Left kidney (tissue), 2 donors: Measurements from ENCODE around the gene ADORA2A. TPM values are rescaled to one million over a fixed set of nuclear protein-coding genes. Genes with fewer than 3 reads are reported as not detected.
A peak's percentile ranks its signal among the peaks of the same experiment; 100 is the strongest.

Experiments
- DNase-seq: peaks from one replicate; pipeline ENCODE4 v3.0.0-alpha.2; 2013
- polyA plus RNA-seq: library from polyadenylated mRNA; unstranded; fragments of 120-200 nt; gene quantifications from one replicate; pipeline ENCODE4 v1.2.1, GENCODE V29; 2013; ENCODE audit not compliant: insufficient read length

Gene ADORA2A
- polyA plus RNA-seq, 1 donor: 7.1 TPM

DNA sequence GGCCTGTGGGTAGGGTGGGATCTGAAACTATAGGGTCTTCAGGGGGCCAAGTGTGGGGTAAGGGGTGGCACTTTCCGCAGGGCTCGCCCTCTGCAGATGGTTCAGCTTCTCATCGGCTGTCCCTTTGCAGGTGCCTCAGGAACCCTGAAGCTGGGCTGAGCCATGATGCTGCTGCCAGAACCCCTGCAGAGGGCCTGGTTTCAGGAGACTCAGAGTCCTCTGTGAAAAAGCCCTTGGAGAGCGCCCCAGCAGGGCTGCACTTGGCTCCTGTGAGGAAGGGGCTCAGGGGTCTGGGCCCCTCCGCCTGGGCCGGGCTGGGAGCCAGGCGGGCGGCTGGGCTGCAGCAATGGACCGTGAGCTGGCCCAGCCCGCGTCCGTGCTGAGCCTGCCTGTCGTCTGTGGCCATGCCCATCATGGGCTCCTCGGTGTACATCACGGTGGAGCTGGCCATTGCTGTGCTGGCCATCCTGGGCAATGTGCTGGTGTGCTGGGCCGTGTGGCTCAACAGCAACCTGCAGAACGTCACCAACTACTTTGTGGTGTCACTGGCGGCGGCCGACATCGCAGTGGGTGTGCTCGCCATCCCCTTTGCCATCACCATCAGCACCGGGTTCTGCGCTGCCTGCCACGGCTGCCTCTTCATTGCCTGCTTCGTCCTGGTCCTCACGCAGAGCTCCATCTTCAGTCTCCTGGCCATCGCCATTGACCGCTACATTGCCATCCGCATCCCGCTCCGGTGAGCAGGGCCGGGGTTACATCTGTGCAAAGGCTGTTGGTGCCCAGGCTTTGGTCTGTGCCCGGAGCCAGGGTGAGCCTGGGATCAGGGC is 5.8 kb downstream of the ADORA2A start:
- DNase-seq: no peak

DNA sequence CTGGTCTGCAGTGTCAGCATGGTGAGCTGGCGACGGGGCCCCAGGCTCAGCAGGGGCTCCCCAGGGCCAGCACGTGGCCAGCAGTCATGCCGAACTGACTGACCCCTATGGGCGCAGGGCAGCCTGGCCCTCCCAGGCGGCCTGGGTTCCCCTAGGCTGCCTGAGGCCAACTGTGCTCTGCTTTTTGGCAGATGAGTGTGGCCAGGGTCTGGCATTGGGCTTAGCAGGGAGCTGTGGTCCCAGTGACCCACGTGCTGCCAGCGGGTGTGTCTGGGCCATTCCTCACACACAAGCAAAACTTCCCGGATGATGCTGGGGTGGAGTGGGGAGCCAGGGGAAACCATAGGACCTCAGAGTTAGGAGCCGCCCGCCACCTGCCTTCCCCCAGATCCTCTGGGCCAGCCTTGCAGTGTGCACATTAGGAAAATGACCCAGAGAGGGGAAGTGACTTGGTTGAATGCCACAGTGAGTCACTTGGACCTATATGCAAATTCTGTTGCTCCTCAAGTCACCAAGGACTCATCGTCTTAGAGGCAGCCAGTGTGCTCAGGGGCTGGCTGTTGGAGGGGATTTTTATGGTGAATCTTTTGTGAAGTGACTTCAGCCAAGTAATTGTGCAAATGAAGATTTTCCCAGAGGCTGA is 6.5 kb downstream of the ADORA2A start:
- DNase-seq: no peak

GRCh38 chr22:24434471-24435322 is 7.3 kb downstream of the ADORA2A start:
- DNase-seq: no peak

DNA sequence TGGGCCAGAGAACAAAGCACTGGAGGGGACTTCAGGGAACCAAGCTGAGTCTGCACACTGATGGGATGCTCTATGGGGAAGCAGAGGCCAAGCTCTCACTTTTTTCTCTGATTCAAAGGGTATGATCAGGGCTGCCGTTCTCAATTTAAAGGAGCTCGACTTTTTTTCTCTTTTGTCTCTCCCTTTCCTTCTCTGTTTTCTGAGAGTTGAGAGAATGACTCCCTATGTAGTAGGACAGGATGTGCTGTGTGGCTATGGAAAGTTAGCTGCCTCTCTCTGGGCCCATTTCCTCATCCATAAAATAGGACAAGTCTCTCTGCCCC is 7.9 kb downstream of the ADORA2A start:
- no peak for DNase-seq

GRCh38 chr22:24435861-24436371 is 8.5 kb downstream of the ADORA2A start:
- DNase-seq: no peak

DNA sequence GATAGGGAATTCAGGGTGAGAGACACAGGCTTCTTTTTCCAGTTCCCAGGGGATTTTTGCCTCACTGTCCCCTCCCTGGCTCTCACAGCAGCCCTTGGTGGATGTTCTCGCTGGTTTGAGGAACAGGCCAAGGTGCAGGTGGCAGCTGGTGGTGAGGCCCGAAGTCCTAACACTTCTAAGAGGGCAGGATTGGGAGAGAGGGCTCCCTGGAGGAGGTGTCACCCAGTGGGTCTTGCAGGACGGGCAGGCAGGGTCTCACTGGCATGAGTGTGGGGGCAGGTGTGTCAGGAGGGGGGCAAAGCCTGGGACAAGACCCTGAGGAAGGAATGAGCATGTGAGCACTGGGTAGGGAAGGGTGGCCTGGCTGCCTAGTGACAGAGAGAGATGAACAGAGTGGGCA is 9.2 kb downstream of the ADORA2A start:
- no peak for DNase-seq

DNA sequence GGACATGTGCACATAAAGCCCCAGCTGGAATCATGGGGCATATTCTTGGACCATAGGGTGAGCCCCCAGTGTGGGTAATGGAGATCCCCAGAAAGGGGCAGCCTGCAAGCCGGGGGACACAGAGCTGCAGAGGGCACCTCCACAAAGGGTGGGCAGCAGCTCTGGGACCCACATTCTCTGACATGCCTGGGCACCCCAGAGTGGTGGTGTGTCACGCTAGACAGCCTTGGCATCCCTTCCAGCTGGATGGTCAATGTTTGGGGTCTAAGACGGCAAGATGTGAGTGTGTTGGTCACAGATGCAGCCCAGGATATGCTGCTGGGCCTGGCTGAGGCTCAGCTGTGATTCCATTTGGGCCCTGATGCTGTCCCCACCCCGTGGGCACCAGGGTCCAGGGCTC is 9.7 kb downstream of the ADORA2A start:
- no peak for DNase-seq

GRCh38 chr22:24437741-24438328 is 10.4 kb downstream of the ADORA2A start:
- no peak for DNase-seq

DNA sequence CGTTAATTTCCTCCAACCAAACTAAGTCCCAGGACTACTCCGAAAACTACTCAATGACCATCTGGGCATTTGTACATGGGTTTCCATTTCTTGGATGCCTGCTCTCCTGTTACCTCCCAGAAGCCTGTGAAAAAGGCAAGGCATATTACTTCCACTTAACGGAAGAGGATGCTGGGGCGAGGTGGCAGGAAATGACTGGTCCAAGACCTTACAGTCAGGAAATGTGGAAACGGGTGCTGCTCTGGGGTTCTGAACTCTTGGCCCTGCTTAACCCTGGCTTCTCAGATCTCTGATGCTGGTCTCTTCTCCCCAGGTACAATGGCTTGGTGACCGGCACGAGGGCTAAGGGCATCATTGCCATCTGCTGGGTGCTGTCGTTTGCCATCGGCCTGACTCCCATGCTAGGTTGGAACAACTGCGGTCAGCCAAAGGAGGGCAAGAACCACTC is 12.9 kb downstream of the ADORA2A start:
- DNase-seq: no peak

DNA sequence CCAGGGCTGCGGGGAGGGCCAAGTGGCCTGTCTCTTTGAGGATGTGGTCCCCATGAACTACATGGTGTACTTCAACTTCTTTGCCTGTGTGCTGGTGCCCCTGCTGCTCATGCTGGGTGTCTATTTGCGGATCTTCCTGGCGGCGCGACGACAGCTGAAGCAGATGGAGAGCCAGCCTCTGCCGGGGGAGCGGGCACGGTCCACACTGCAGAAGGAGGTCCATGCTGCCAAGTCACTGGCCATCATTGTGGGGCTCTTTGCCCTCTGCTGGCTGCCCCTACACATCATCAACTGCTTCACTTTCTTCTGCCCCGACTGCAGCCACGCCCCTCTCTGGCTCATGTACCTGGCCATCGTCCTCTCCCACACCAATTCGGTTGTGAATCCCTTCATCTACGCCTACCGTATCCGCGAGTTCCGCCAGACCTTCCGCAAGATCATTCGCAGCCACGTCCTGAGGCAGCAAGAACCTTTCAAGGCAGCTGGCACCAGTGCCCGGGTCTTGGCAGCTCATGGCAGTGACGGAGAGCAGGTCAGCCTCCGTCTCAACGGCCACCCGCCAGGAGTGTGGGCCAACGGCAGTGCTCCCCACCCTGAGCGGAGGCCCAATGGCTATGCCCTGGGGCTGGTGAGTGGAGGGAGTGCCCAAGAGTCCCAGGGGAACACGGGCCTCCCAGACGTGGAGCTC is 13.5 kb downstream of the ADORA2A start:
- DNase-seq: no peak

DNA sequence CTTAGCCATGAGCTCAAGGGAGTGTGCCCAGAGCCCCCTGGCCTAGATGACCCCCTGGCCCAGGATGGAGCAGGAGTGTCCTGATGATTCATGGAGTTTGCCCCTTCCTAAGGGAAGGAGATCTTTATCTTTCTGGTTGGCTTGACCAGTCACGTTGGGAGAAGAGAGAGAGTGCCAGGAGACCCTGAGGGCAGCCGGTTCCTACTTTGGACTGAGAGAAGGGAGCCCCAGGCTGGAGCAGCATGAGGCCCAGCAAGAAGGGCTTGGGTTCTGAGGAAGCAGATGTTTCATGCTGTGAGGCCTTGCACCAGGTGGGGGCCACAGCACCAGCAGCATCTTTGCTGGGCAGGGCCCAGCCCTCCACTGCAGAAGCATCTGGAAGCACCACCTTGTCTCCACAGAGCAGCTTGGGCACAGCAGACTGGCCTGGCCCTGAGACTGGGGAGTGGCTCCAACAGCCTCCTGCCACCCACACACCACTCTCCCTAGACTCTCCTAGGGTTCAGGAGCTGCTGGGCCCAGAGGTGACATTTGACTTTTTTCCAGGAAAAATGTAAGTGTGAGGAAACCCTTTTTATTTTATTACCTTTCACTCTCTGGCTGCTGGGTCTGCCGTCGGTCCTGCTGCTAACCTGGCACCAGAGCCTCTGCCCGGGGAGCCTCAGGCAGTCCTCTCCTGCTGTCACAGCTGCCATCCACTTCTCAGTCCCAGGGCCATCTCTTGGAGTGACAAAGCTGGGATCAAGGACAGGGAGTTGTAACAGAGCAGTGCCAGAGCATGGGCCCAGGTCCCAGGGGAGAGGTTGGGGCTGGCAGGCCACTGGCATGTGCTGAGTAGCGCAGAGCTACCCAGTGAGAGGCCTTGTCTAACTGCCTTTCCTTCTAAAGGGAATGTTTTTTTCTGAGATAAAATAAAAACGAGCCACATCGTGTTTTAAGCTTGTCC is 14.3 kb downstream of the ADORA2A start:
- no peak for DNase-seq

DNA sequence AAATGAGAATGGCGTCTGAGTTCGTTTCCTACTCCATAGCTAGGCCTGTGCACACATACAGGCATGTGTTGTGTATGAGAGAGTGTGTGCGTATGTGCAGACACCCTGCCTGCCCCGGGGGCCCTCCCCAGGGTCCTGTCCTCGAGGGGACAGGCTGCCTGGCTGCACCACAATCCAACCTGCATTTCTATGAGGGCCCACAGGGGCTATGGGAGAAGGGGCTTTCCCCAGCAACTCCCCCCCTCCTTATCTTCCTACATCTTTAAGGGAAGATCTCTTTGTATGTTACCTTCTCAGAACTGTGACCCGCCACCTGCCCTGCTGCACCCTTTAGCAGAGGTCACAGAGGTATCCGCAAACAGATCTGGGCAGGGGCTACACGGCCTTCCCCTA is 14.9 kb downstream of the ADORA2A start:
- no peak for DNase-seq

DNA sequence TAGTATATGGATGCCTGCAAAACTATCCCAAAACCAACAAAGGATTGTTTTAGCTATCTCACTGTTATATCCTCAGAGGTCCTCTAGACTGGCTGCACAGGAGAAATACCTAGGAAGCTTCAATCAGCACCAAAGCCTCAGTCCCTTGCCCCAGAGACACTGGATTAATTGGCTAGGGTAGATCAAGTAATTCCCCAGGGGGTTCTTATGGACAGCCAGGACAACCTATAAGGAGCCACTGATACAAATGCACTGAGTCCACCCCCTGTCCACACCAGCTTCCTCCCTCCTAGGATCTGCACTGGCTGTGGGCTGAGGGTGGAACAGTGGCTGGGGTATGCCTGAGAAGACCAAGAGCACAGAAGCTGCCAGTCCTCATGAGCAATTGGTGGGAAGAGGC is 16.3 kb downstream of the ADORA2A start:
- no peak for DNase-seq

GRCh38 chr22:24444251-24444650 is 16.9 kb downstream of the ADORA2A start:
- DNase-seq: no peak

DNA sequence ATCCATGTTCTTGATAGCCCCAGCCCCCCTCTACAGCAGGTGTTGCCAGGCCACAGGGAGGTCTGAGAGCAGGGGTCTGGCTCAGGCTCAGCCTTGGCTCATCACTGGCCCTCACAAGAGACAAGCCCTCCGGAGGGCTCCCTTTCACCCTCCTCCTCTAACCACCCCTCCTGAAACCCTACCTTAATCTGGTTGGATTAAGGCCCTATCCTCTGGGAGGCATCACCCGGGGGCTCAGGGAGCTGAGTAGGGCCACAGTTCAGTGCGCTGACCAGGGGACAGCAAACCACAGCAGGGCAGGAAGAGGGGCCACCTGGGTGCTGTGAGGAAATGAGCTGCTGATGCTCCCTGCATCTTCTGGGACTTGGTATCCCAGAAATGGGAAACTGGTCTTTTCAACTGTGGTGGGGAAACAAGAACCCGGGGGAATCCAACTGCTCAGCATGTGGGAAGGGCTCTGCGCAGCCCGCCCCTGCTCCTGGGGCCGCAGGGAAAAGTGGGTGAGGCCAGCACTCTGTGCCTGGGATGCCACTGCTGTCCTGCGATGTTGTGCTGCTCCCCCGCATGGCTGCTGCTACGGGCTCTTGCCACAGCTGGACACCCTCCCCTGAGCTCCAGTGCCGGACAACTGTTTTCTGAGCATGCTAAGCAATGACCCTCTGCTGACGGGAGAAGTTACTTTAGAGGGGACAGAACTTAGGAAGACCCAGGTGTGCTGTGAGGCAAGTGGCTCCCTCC is 17.5 kb downstream of the ADORA2A start:
- DNase-seq: peak; percentile 65

DNA sequence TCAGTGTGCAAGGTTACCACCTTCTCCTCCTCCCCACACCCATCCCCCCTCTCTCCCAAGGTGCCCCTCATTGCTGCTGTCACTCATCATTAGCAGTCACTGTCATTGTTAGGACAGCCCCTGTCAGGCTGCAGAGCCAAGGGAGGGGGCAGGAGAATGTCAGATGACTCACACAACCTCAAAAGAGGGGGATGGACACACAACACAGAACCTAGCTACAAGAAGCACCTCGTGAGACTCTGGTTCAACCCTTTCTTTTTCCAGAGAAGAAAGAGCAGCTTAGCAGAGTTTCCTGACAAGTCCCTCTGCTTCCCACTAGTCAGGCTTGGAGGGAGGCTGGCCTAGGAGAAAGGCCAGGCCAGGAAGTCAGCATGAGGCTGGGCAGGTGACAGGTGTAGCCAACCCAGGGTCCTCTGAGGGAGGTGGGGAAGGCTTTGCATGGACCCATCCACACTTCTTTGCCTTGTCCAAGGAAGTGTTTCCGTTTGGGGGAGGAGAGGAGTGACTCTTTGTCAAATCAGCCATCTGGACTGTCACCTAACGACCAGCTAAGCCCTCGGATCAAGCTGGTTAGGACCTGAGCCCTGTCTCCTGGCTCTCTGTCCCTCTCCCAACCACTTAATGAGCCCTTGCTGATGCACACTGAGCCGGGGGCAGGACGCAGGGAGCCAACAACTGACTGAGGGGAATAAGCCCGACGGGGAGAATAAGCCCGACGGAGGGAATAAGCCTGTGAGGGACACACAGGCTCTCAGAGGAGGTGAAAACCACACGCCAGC is 18.3 kb downstream of the ADORA2A start:
- DNase-seq: no peak

GRCh38 chr22:24446260-24446611 is 18.8 kb downstream of the ADORA2A start:
- DNase-seq: no peak

- DNase-seq: no peak
These were observed 23.2 kb downstream of the ADORA2A start for GRCh38 chr22:24450610-24451009.

- DNase-seq: no peak
These were observed 23.8 kb downstream of the ADORA2A start for GRCh38 chr22:24451162-24451561.
